Testis (tissue), 3 donors: ENCODE data around the gene FBXO44. TPM values are rescaled to one million over a fixed set of nuclear protein-coding genes. Genes with fewer than 3 reads are reported as not detected.

ENCODE experiments used
- DNase-seq: peaks from one replicate; pipeline ENCODE4 v3.0.0-alpha.2; 2019
- H3K27ac ChIP-seq, 2 donors: fragments of 200-600 bp; sonication (generic); one replicate each; pipeline ENCODE4 v1.5.1; 2019
- H3K27me3 ChIP-seq: fragments of 200-600 bp; sonication (generic); one replicate; pipeline ENCODE4 v1.5.1; 2019
- H3K36me3 ChIP-seq: fragments of 200-600 bp; sonication (generic); one replicate; pipeline ENCODE4 v1.5.1; 2017; ENCODE audit warnings: low read depth; ENCODE audit errors: missing control alignments
- H3K4me1 ChIP-seq: fragments of 200-600 bp; sonication (generic); one replicate; pipeline ENCODE4 v1.5.1; 2019
- H3K4me3 ChIP-seq, 2 donors: fragments of 200-600 bp; sonication (generic); one replicate each; pipeline ENCODE4 v1.5.1; 2017 to 2019
- H3K9me3 ChIP-seq: fragments of 200-600 bp; sonication (generic); one replicate; pipeline ENCODE4 v1.5.1; 2017
- POLR2A ChIP-seq: fragments of 450-650 bp; IDR thresholded peaks from one replicate; pipeline ENCODE4 v1.6.1; 2017; ENCODE audit warnings: antibody characterized with exemption, mild to moderate bottlenecking, moderate library complexity
- WGBS, 2 donors: methylation state at CpG; one replicate each; pipeline ENCODE4 v1.1.5; 2018; 5-methylcytosine and 5-hydroxymethylcytosine counted together
- intact Hi-C: fragments of 100-400 bp; cut with DNase I; formaldehyde crosslinking; loops from one replicate; pipeline ENCODE4 v1.15.1; 2023; ENCODE audit warnings: low total_unique reads
- polyA plus RNA-seq: library from polyadenylated mRNA; stranded (reverse); fragments of 350-450 nt; fragmentation: Illumina TruSeq; extraction: RNeasy Lipid Tissue Mini Kit (QIAGEN cat#74804); gene quantifications from one replicate; pipeline ENCODE4 v1.2.3, GENCODE V29; 2014; ENCODE audit warnings: low read depth, low replicate concordance; ENCODE audit not compliant: insufficient read depth
- total RNA-seq, 2 donors: library from RNA; depleted of rRNA; stranded (reverse); fragments of >200 nt; gene quantifications; one replicate each; pipeline ENCODE4 v1.2.3, GENCODE V29; 2016
- TF ChIP-seq, protein P1 (sequence below), 3 experiments: fragments of 450-650 bp in 2 of 3; fragments of 200-600 bp in 1 of 3; sonication (generic) in 1 of 3; IDR thresholded peaks; one replicate each; pipeline ENCODE4 v1.5.1; 2016 to 2019; ENCODE audit warnings: antibody characterized with exemption in 3 of 3, mild to moderate bottlenecking in 2 of 3, moderate library complexity in 1 of 3

The FBXO44 gene
- total and polyA plus RNA-seq, 3 donors from 2014 or later = 28.0 to 36.4 (median 31.3) TPM

GRCh38 chr1:11685210-11685752 is 30.6 kb downstream of the FBXO44 start:
- TF ChIP-seq, protein P1, sequence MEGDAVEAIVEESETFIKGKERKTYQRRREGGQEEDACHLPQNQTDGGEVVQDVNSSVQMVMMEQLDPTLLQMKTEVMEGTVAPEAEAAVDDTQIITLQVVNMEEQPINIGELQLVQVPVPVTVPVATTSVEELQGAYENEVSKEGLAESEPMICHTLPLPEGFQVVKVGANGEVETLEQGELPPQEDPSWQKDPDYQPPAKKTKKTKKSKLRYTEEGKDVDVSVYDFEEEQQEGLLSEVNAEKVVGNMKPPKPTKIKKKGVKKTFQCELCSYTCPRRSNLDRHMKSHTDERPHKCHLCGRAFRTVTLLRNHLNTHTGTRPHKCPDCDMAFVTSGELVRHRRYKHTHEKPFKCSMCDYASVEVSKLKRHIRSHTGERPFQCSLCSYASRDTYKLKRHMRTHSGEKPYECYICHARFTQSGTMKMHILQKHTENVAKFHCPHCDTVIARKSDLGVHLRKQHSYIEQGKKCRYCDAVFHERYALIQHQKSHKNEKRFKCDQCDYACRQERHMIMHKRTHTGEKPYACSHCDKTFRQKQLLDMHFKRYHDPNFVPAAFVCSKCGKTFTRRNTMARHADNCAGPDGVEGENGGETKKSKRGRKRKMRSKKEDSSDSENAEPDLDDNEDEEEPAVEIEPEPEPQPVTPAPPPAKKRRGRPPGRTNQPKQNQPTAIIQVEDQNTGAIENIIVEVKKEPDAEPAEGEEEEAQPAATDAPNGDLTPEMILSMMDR (IDR thresholded peaks at IDR 0.05) = no peak
- no peak for TF ChIP-seq POLR2A
- Histone ChIP-seq H3K27ac (no peak overlapping the region), H3K4me1 (peaks cover 10% of the 10 kb centered on the region), H3K9me3 (no peaks in the 10 kb centered on the region), H3K27me3 (no peaks in the 10 kb centered on the region), H3K4me3 (no peak overlapping the region), H3K36me3 (no peaks in the 10 kb centered on the region)
- 86 to 90% methylated on average over 7 of the region's 7 CpGs for WGBS, 2 donors
- no peak for DNase-seq
- intact Hi-C loops = no loop called here

- Histone ChIP-seq H3K4me1 (peaks cover 8% of the 10 kb centered on the region), H3K36me3 (no peaks in the 10 kb centered on the region), H3K9me3 (no peaks in the 10 kb centered on the region), H3K4me3 (no peak overlapping the region), H3K27me3 (no peaks in the 10 kb centered on the region), H3K27ac (no peak overlapping the region)
- intact Hi-C loops = no loop called here
- TF ChIP-seq POLR2A = no peak
- TF ChIP-seq, protein P1 (IDR thresholded peaks at IDR 0.05) = no peak
- WGBS, 2 donors = 93% methylated on average over 4 of the region's 4 CpGs
- no peak for DNase-seq
Measured at GRCh38 chr1:11688506-11688905, 33.8 kb downstream of the FBXO44 start.

GRCh38 chr1:11690397-11691301 is 36.0 kb downstream of the FBXO44 start:
- Histone ChIP-seq H3K9me3 (no peaks in the 10 kb centered on the region), H3K4me1 (peaks cover 8% of the 10 kb centered on the region), H3K36me3 (no peaks in the 10 kb centered on the region), H3K27ac (no peak overlapping the region), H3K27me3 (no peaks in the 10 kb centered on the region), H3K4me3 (peak overlapping the region; percentile 18 to 53)
- DNase-seq = no peak
- WGBS, 2 donors = 6% methylated on average over 35 to 59 of the region's 64 CpGs
- no peak for TF ChIP-seq POLR2A
- TF ChIP-seq, protein P1 (IDR thresholded peaks at IDR 0.05) = no peak
- intact Hi-C loops = no loop called here

DNA sequence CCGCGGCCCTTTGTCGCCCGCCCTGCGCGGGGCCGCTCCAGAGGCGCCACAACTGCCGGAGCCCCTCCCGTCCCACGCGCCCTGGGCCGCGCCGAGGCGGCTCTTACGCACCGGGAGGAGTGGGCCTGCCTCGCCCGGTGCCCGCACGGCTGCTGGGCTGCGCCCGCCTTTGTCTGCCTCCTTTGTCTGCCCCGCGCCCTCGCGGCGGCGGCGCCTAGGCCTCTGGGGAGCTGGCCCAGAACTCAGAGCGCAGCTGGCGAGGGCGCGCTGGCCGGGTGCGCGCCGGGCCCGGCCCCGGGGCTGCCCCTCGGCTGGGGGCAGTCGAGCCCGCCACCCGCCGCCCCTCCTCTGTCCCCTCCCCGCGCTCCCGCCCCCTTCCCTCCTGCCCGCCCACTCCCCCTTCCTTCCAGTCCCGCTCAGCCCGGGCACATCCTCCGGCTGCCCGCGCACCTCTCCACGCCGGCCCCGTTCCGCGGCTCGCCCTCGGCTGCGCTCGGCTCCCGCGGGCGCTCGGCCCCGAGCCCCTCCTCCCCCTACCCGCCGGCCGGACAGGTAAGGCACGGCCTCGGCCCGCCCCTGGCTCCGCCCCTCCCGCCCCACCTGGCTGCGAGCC is 36.7 kb downstream of the FBXO44 start, which contains the start of gene DRAXIN:
DRAXIN (plus strand) TSS at position 409 of the 613 bp plus-strand sequence. CDS start 14,549 bp downstream, outside the sequence.
- Histone ChIP-seq H3K27me3 (no peaks in the 10 kb centered on the region), H3K4me3 (peak within 1 kb of the TSS; percentile 18 to 53), H3K27ac (no peak within 1 kb of the TSS), H3K9me3 (no peaks in the 10 kb centered on the region), H3K36me3 (no peaks in the 10 kb centered on the region), H3K4me1 (peaks cover 8% of the 10 kb centered on the region)
- intact Hi-C loops = no loop called here
- DNase-seq = no peak
- TF ChIP-seq, protein P1 (IDR thresholded peaks at IDR 0.05) = no peak
- no peak for TF ChIP-seq POLR2A
- WGBS, 2 donors = 0% methylated on average over 40 of the region's 78 CpGs; no CpG with 5 or more reads in 1 of the 2 donors
